Naive thymus-derived CD4-positive, alpha-beta T cell (primary cell): ENCODE measurements around the gene FBLN7. TPM values are rescaled to one million over a fixed set of nuclear protein-coding genes. Genes with fewer than 3 reads are reported as not detected.
A peak's percentile ranks its signal among the peaks of the same experiment; 100 is the strongest.

Experiments
- ATAC-seq: fragments of 150-1000 bp; cut with Tn5 transposase; 2 replicates; pipeline ENCODE4 v1.10.0; 2021; ENCODE audit warnings: mild to moderate bottlenecking, moderate library complexity
- CTCF ChIA-PET: fragments of 350-600 bp; sonication (Branson Sonifier 250); formaldehyde crosslinking; loops from one replicate; lab custom pipeline; 2021; ENCODE audit warnings: antibody characterized with exemption; lab: Charles Lee
- POLR2A ChIA-PET: fragments of 350-600 bp; sonication (Branson Sonifier 250); formaldehyde crosslinking; loops from one replicate; lab custom pipeline; 2021; ENCODE audit warnings: antibody characterized with exemption, inconsistent platforms; lab: Charles Lee
- DNase-seq, 9 donors: peaks; one replicate each; pipeline versions ENCODE4 v3.0.0 to v3.0.0-alpha.2; 2020 to 2022; ENCODE audit warnings: mixed read lengths in 1 of 9
- H3K27ac ChIP-seq: one replicate; pipeline ENCODE4 v1.7.0; 2013; ENCODE audit warnings: mild to moderate bottlenecking, low read depth, low read length, moderate library complexity
- H3K27me3 ChIP-seq, 2 donors: one replicate each; pipeline ENCODE4 v1.7.0; 2013; ENCODE audit warnings: low read length in 2 of 2, mild to moderate bottlenecking in 2 of 2, moderate library complexity in 2 of 2; ENCODE audit not compliant: control insufficient read depth in 2 of 2, insufficient read depth in 2 of 2
- H3K36me3 ChIP-seq, 3 experiments: 1 replicate in 2 of 3; 2 replicates in 1 of 3; pipeline ENCODE4 v1.7.0; 2013; ENCODE audit warnings: low read length in 3 of 3, mild to moderate bottlenecking in 3 of 3, moderate library complexity in 1 of 3; ENCODE audit not compliant: insufficient read depth in 3 of 3, control insufficient read depth in 2 of 3
- H3K4me1 ChIP-seq, 2 donors: one replicate each; pipeline ENCODE4 v1.7.0; 2013; ENCODE audit warnings: low read length in 2 of 2, mild to moderate bottlenecking in 2 of 2, moderate library complexity in 1 of 2; ENCODE audit not compliant: control insufficient read depth in 2 of 2, insufficient read depth in 2 of 2
- H3K4me3 ChIP-seq: 2 replicates; pipeline ENCODE4 v1.7.0; 2013; ENCODE audit warnings: mild to moderate bottlenecking, low read length
- H3K9me3 ChIP-seq, 3 experiments: 1 replicate in 2 of 3; 2 replicates in 1 of 3; pipeline ENCODE4 v1.7.0; 2013; ENCODE audit warnings: low read length in 3 of 3; ENCODE audit not compliant: control insufficient read depth in 2 of 3
- H3K27ac Mint-ChIP-seq, 9 donors: one replicate each; pipeline ENCODE4 v1.8.0; 2020 to 2022; ENCODE audit warnings: mixed read lengths in 9 of 9, mild to moderate bottlenecking in 8 of 9, moderate library complexity in 5 of 9, inconsistent platforms in 2 of 9
- H3K27me3 Mint-ChIP-seq, 5 donors: one replicate each; pipeline ENCODE4 v1.8.0; 2021 to 2022; ENCODE audit warnings: mixed read lengths in 5 of 5, mild to moderate bottlenecking in 1 of 5
- H3K36me3 Mint-ChIP-seq, 5 donors: one replicate each; pipeline ENCODE4 v1.8.0; 2020 to 2022; ENCODE audit warnings: mixed read lengths in 5 of 5, mild to moderate bottlenecking in 3 of 5, inconsistent platforms in 1 of 5
- H3K4me1 Mint-ChIP-seq, 7 donors: one replicate each; pipeline ENCODE4 v1.8.0; 2020 to 2022; ENCODE audit warnings: mixed read lengths in 7 of 7, mild to moderate bottlenecking in 3 of 7, inconsistent platforms in 1 of 7
- H3K4me3 Mint-ChIP-seq, 10 donors: one replicate each; pipeline ENCODE4 v1.8.0; 2020 to 2022; ENCODE audit warnings: mild to moderate bottlenecking in 10 of 10, mixed read lengths in 10 of 10, moderate library complexity in 6 of 10, inconsistent platforms in 2 of 10
- H3K9me3 Mint-ChIP-seq, 11 donors: one replicate each; pipeline ENCODE4 v1.8.0; 2020 to 2022; ENCODE audit warnings: mixed read lengths in 11 of 11, mild to moderate bottlenecking in 4 of 11, inconsistent platforms in 1 of 11, moderate library complexity in 1 of 11
- intact Hi-C, 2 donors: fragments of 100-400 bp; cut with micrococcal nuclease; formaldehyde crosslinking; loops; one replicate each; pipeline ENCODE4 v1.15.1; 2023
- polyA plus RNA-seq, 2 donors: library from polyadenylated mRNA; unstranded; fragments of 300-500 nt; fragmentation: Illumina TruSeq; gene quantifications; one replicate each; pipeline ENCODE4 v1.2.3, GENCODE V29; 2021
- total RNA-seq, 6 experiments: library from RNA in 5 of 6; stranded (reverse) in 5 of 6; gene quantifications; 1 replicate in 5 of 6; 2 replicates in 1 of 6; pipeline ENCODE4 v1.2.3 and lab custom pipeline; 2021 to 2026

FBLN7 gene
- total and polyA plus RNA-seq, 7 experiments from 2014 or later: 12.1 to 36.3 (median 21.0) TPM

DNA sequence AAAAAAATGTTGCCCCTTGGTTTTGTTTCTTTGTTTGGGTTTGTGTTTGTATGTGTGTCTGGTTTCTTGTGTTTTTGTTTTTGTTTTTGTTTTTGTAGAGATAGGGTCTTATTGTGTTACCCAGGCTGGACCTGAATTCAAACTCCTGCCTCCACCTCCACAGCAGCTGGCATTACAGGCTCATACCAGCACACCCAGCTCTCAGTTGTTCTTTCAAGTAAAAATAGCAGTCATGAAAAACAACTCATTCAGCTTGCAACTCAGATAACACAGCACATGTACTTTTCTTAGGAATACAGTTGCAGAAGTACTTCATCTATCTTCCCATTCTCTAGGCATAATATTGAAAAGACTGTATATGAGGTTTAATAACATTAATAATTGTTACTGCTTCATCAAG lies 79.7 kb downstream of the FBLN7 start:
- intact Hi-C loops: loop anchor here in 1 of 2 donors (1.0 to 5.0 kb wide), 2 partner anchors 12 to 36 kb away; no protein-coding TSS in a partner anchor
- POLR2A ChIA-PET: interaction anchor here (1.8 kb wide), 1 partner anchor 16 kb away, joined by 4 read pairs; no protein-coding TSS in a partner anchor
- H3K4me3 Mint-ChIP-seq: no peak overlapping the region

DNA sequence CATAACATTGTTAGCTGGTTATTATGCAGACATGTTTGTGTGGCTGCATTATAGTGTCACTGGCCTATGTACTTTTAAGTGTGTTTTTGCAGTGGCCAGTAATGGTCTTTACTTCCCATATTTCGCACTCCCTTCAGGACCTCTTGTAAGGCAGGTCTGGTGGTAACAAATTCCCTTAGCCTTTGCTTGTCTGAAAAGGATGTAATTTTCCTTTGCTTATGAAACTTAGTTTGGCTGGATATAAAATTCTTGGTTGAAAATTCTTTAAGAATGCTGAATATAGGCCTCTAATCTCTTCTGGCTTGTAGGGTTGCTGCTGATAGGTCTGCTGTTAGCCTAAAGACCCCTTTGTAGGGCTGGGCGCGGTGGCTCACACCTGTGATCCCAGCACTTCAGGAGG lies 82.0 kb downstream of the FBLN7 start:
- Histone ChIP-seq H3K4me3 (no peak overlapping the region), H3K36me3 (peaks cover 0 to 16% (median 3%) of the 10 kb centered on the region in 3 experiments), H3K4me1 (no peaks in the 10 kb centered on the region), H3K9me3 (peaks cover 0 to 5% (median 0%) of the 10 kb centered on the region in 3 experiments), H3K27me3 (no peaks in the 10 kb centered on the region), H3K27ac (no peak overlapping the region)
- ChIA-PET POLR2A (no interaction called here), CTCF (no interaction called here)
- Mint-ChIP-seq H3K4me1 (peaks cover 6 to 26% (median 19%) of the 10 kb centered on the region in 7 donors), H3K27me3 (no peaks in the 10 kb centered on the region), H3K27ac (no peak overlapping the region), H3K36me3 (peaks cover 19 to 44% (median 26%) of the 10 kb centered on the region in 5 donors), H3K9me3 (peaks cover 0 to 28% (median 13%) of the 10 kb centered on the region in 11 donors), H3K4me3 (no peak overlapping the region)
- DNase-seq (no peak), ATAC-seq (no peak)
- intact Hi-C loops: no loop called here

More for the DNA sequence above, 79.7 kb downstream of the FBLN7 start:
- H3K36me3 Mint-ChIP-seq: peaks cover 20 to 42% (median 26%) of the 10 kb centered on the region in 5 donors
- no peaks in the 10 kb centered on the region for H3K4me1 ChIP-seq
- no peak overlapping the region for H3K27ac ChIP-seq
- CTCF ChIA-PET: no interaction called here
- peaks cover 0 to 28% (median 13%) of the 10 kb centered on the region in 11 donors for H3K9me3 Mint-ChIP-seq
- H3K4me1 Mint-ChIP-seq: peaks cover 3 to 24% (median 19%) of the 10 kb centered on the region in 7 donors
- peaks cover 0 to 26% (median 4%) of the 10 kb centered on the region in 3 experiments for H3K36me3 ChIP-seq
- no peaks in the 10 kb centered on the region for H3K27me3 ChIP-seq
- peaks cover 0 to 5% (median 0%) of the 10 kb centered on the region in 3 experiments for H3K9me3 ChIP-seq
- H3K27me3 Mint-ChIP-seq: no peaks in the 10 kb centered on the region
- DNase-seq (no peak), ATAC-seq (no peak)
- H3K4me3 ChIP-seq: no peak overlapping the region
- no peak overlapping the region for H3K27ac Mint-ChIP-seq

DNA sequence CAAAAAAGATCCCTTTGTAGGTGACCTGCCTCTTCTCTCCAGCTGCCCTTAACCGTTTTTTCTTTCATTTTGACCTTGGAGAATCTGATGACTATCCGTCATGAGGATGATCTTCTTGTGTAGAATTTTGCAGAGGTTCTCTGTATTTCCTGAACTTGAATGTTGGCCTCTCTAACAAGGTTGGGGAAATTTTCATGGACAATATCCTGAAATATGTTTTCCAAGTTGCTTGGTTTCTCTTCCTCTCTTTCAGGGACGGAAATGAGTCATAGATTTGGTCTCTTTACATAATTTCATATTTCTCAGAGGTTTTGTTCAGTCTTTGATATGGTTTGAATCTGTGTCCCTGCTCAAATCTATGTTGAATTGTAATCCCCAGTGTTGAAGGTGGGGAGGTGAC lies 82.6 kb downstream of the FBLN7 start:
- ChIA-PET POLR2A (no interaction called here), CTCF (no interaction called here)

DNA sequence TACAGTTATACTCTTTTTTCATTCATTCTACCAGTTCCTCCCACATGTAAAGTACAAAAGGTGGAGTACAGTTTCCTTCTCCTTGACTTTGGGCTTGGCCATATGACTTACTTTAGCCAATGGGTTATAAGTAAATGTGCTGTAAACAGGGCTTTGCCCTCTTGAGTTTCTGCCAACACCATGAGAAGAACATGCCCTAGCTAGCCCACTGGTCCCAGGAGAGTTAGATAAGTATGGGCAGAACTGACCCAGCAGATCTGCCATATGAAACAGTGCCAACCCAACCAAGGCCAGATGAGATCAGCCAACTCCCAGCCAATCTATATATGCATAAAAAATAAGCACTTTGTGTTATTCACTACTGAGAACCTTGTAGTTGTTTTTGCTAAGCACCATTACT lies 91.2 kb downstream of the FBLN7 start:
- H3K9me3 Mint-ChIP-seq: peaks cover 0 to 2% (median 0%) of the 10 kb centered on the region in 11 donors
- Histone ChIP-seq H3K4me1 (no peaks in the 10 kb centered on the region), H3K9me3 (no peaks in the 10 kb centered on the region), H3K27me3 (no peaks in the 10 kb centered on the region), H3K27ac (no peak overlapping the region), H3K4me3 (no peak overlapping the region), H3K36me3 (peaks cover 0 to 34% (median 0%) of the 10 kb centered on the region in 3 experiments)
- H3K27me3 Mint-ChIP-seq: no peaks in the 10 kb centered on the region
- H3K36me3 Mint-ChIP-seq: peaks cover 11 to 45% (median 38%) of the 10 kb centered on the region in 5 donors
- ChIA-PET POLR2A (no interaction called here), CTCF (no interaction called here)
- DNase-seq (no peak), ATAC-seq (no peak)
- H3K4me3 Mint-ChIP-seq: no peak overlapping the region
- peak overlapping the region in 4 of 9 donors; percentile 26 to 72 (median 38) for H3K27ac Mint-ChIP-seq
- peaks cover 0 to 14% (median 4%) of the 10 kb centered on the region in 7 donors for H3K4me1 Mint-ChIP-seq
- intact Hi-C loops: loop anchor here in 1 of 2 donors (5.0 kb wide), 1 partner anchor 42 kb away; no protein-coding TSS in a partner anchor

More for the DNA sequence above, 82.6 kb downstream of the FBLN7 start:
- Histone ChIP-seq H3K9me3 (peaks cover 0 to 5% (median 0%) of the 10 kb centered on the region in 3 experiments), H3K4me3 (no peak overlapping the region), H3K4me1 (no peaks in the 10 kb centered on the region), H3K27me3 (no peaks in the 10 kb centered on the region), H3K27ac (no peak overlapping the region), H3K36me3 (peaks cover 0 to 13% (median 0%) of the 10 kb centered on the region in 3 experiments)
- no peak for ATAC-seq
- H3K27ac Mint-ChIP-seq: peak overlapping the region in 1 of 9 donors; percentile 35
- H3K9me3 Mint-ChIP-seq: peaks cover 0 to 28% (median 13%) of the 10 kb centered on the region in 11 donors
- peaks cover 6 to 26% (median 19%) of the 10 kb centered on the region in 7 donors for H3K4me1 Mint-ChIP-seq
- H3K4me3 Mint-ChIP-seq: peak overlapping the region in 1 of 10 donors; percentile 22
- intact Hi-C loops: no loop called here
- no peaks in the 10 kb centered on the region for H3K27me3 Mint-ChIP-seq
- H3K36me3 Mint-ChIP-seq: peaks cover 22 to 44% (median 26%) of the 10 kb centered on the region in 5 donors
- no peak for DNase-seq

DNA sequence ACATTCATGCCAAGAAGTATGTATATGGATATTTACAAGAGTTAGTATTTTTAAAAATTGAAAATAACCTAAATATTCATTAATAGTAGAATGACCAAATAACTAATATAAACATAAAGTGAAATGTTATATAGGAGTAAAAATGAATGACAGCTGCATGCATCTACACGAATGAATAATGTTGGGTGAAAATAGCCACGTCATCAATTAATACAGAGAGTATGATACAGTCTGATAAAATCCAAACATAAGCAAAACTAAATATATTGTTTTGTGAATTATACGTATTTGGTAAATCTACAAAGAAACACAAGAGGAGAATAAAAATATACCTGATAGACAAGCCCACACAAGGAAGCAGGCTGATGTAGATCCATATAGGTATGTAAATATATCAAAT lies 92.2 kb downstream of the FBLN7 start:
- H3K36me3 ChIP-seq: peaks cover 0 to 34% (median 0%) of the 10 kb centered on the region in 3 experiments
- no peak overlapping the region for H3K27ac Mint-ChIP-seq
- H3K36me3 Mint-ChIP-seq: peaks cover 11 to 38% (median 30%) of the 10 kb centered on the region in 5 donors
- no peaks in the 10 kb centered on the region for H3K4me1 ChIP-seq
- peaks cover 0 to 2% (median 0%) of the 10 kb centered on the region in 11 donors for H3K9me3 Mint-ChIP-seq
- no peaks in the 10 kb centered on the region for H3K27me3 ChIP-seq
- H3K27ac ChIP-seq: no peak overlapping the region
- ChIA-PET CTCF (no interaction called here), POLR2A (no interaction called here)
- no peak overlapping the region for H3K4me3 ChIP-seq
- peaks cover 0 to 14% (median 1%) of the 10 kb centered on the region in 7 donors for H3K4me1 Mint-ChIP-seq
- ATAC-seq: no peak
- intact Hi-C loops: no loop called here
- H3K27me3 Mint-ChIP-seq: no peaks in the 10 kb centered on the region
- no peak overlapping the region for H3K4me3 Mint-ChIP-seq
- H3K9me3 ChIP-seq: no peaks in the 10 kb centered on the region
- DNase-seq: no peak

Other genes starting within 250 kb of the FBLN7 start
- 1 to 10 TPM in 3 of 5 experiments, under 1 TPM in 2; 0.22 to 2.6 (median 1.2) TPM for gene MERTK, start 239.8 kb upstream of the FBLN7 start, total RNA-seq
- not detected for gene MERTK, start 239.8 kb upstream of the FBLN7 start, polyA plus RNA-seq
- gene TMEM87B, start 83.1 kb upstream of the FBLN7 start, total RNA-seq: 10 to 100 TPM; 14.0 to 26.9 (median 17.4) TPM
- 10 to 100 TPM in 1 of 2 donors, 1 to 10 TPM in 1; 7.3 to 11.1 TPM for gene TMEM87B, start 83.1 kb upstream of the FBLN7 start, polyA plus RNA-seq
- gene ZC3H8, start 116.7 kb downstream of the FBLN7 start, total RNA-seq: 10 to 100 TPM in 4 of 5 experiments, 1 to 10 TPM in 1; 8.8 to 23.6 (median 17.2) TPM
- 10 to 100 TPM; 13.6 to 18.0 TPM for gene ZC3H8, start 116.7 kb downstream of the FBLN7 start, polyA plus RNA-seq
- gene ZC3H6, start 137.2 kb downstream of the FBLN7 start, total RNA-seq: 10 to 100 TPM; 11.8 to 42.1 (median 23.7) TPM
- gene ZC3H6, start 137.2 kb downstream of the FBLN7 start, polyA plus RNA-seq: 1 to 10 TPM; 9.1 to 9.4 TPM